ENCODE results near the gene FICD. TPM values are rescaled to one million over a fixed set of nuclear protein-coding genes. Genes with fewer than 3 reads are reported as not detected.

The FICD gene
- total RNA-seq, 4 donors from 2014 or later, result 1.6 to 4.0 (median 2.1) TPM

- no peak for DNase-seq
- WGBS, 2 donors, result 1 to 2% methylated on average over 7 to 11 of the region's 12 CpGs
- H3K4me3 ChIP-seq, result peak overlapping the region; percentile 82 to 94 (median 93)
- TF ChIP-seq POLR2A (IDR thresholded peaks at IDR 0.05), result no peak
- TF ChIP-seq CTCF (IDR thresholded peaks at IDR 0.05), result no peak
- peaks cover 24 to 79% (median 35%) of the 10 kb centered on the region in 3 donors for H3K4me1 ChIP-seq
- peaks cover 0 to 34% (median 5%) of the 10 kb centered on the region in 3 donors for H3K36me3 ChIP-seq
- intact Hi-C loops (cut with DNase I), result loop anchor here (5.0 to 10.0 kb wide), 3 partner anchors 57 to 534 kb away; partner anchors contain the start of genes ALKBH2 and UNG
- peak overlapping the region; percentile 95 to 98 (median 96) for H3K27ac ChIP-seq
- no peaks in the 10 kb centered on the region for H3K27me3 ChIP-seq
- no peaks in the 10 kb centered on the region for H3K9me3 ChIP-seq
Measured at GRCh38 chr12:108560321-108560721, 45.2 kb downstream of the FICD start.

GRCh38 chr12:108560752-108561719 is 46.0 kb downstream of the FICD start, which contains the start of gene SART3:
Gene SART3, minus strand, starts transcription at chr12:108561173. Its CDS starts 19 bp downstream, at chr12:108561154.
- TF ChIP-seq CTCF (IDR thresholded peaks at IDR 0.05), result no peak
- peak in 1 of 4 donors; percentile 44 for TF ChIP-seq POLR2A (IDR thresholded peaks at IDR 0.05)
- Histone ChIP-seq H3K4me3 (peak within 1 kb of the TSS; percentile 82 to 94 (median 93)), H3K27me3 (no peaks in the 10 kb centered on the region), H3K27ac (peak within 1 kb of the TSS; percentile 95 to 98 (median 96)), H3K9me3 (no peaks in the 10 kb centered on the region), H3K36me3 (peaks cover 0 to 42% (median 5%) of the 10 kb centered on the region in 3 donors), H3K4me1 (peaks cover 27 to 81% (median 41%) of the 10 kb centered on the region in 3 donors)
- DNase-seq, result no peak
- 0 to 1% methylated on average over 48 to 55 of the region's 57 CpGs for WGBS, 2 donors
- intact Hi-C loops (cut with DNase I), result loop anchor here (5.0 to 10.0 kb wide), 3 partner anchors 56 to 534 kb away; partner anchors contain the start of genes ALKBH2 and UNG

GRCh38 chr12:108561852-108562347 is 46.8 kb downstream of the FICD start:
- TF ChIP-seq POLR2A (IDR thresholded peaks at IDR 0.05) (no peak), CTCF (IDR thresholded peaks at IDR 0.05) (no peak)
- Histone ChIP-seq H3K9me3 (no peaks in the 10 kb centered on the region), H3K4me1 (peaks cover 28 to 81% (median 43%) of the 10 kb centered on the region in 3 donors), H3K36me3 (peaks cover 0 to 45% (median 10%) of the 10 kb centered on the region in 3 donors), H3K27ac (peak overlapping the region; percentile 95 to 98 (median 96)), H3K4me3 (peak overlapping the region; percentile 82 to 94 (median 93)), H3K27me3 (no peaks in the 10 kb centered on the region)
- WGBS, 2 donors, result 0 to 1% methylated on average over 12 to 15 of the region's 20 CpGs
- intact Hi-C loops (cut with DNase I), result loop anchor here (5.0 to 10.0 kb wide), 3 partner anchors 55 to 533 kb away; partner anchors contain the start of genes ALKBH2 and UNG
- no peak for DNase-seq

- peak; percentile 75 for DNase-seq
- Histone ChIP-seq H3K36me3 (peaks cover 0 to 47% (median 16%) of the 10 kb centered on the region in 3 donors), H3K27ac (peak within 1 kb of the TSS; percentile 95 to 98 (median 96)), H3K4me3 (peak within 1 kb of the TSS; percentile 82 to 94 (median 93)), H3K9me3 (no peaks in the 10 kb centered on the region), H3K4me1 (peaks cover 28 to 81% (median 40%) of the 10 kb centered on the region in 3 donors), H3K27me3 (no peaks in the 10 kb centered on the region)
- intact Hi-C loops (cut with DNase I), result loop anchor here (5.0 to 10.0 kb wide), 3 partner anchors 55 to 532 kb away; partner anchors contain the start of genes ALKBH2 and UNG
- WGBS, 2 donors, result 0% methylated on average over 19 of the region's 72 CpGs; no CpG with 5 or more reads in 1 of the 2 donors
- TF ChIP-seq POLR2A (IDR thresholded peaks at IDR 0.05) (peak in 2 of 4 donors; percentile 94 to 99), CTCF (IDR thresholded peaks at IDR 0.05) (no peak)
Measured at GRCh38 chr12:108562348-108563135, 47.5 kb downstream of the FICD start, which contains the start of gene ISCU. Gene ISCU, plus strand, starts transcription at chr12:108562596. Its CDS starts 27 bp downstream, at chr12:108562623.
